SK-N-SH (cell line): ENCODE measurements around the gene PRICKLE1. TPM values are rescaled to one million over a fixed set of nuclear protein-coding genes. Genes with fewer than 3 reads are reported as not detected.

Experiments
- CTCF ChIA-PET: fragments of 300-600, 350-600 bp; formaldehyde crosslinking; extraction: SDS; loops from one replicate; lab custom pipeline; 2021; lab: Yijun Ruan, JAX
- POLR2A ChIA-PET: fragments of 350-600 bp; sonication (Branson Sonifier 250); formaldehyde crosslinking; extraction: SDS; loops from one replicate; lab custom pipeline; 2020; ENCODE audit warnings: antibody characterized with exemption, inconsistent platforms; lab: Yijun Ruan, JAX
- DNase-seq: peaks from one replicate; pipeline ENCODE4 v3.0.0; 2012
- H2AFZ ChIP-seq: fragments of 200-600 bp; sonication (generic); 2 replicates; pipeline ENCODE4 v1.8.1; 2016; ENCODE audit warnings: antibody characterized with exemption, mild to moderate bottlenecking, low read depth
- H3F3A ChIP-seq: fragments of 200-600 bp; sonication (generic); replicated peaks from 2 replicates; pipeline ENCODE3; 2016; ENCODE audit warnings: antibody characterized with exemption, mild to moderate bottlenecking; ENCODE audit not compliant: insufficient read depth
- H3K27ac ChIP-seq, 2 experiments: fragments of 200-500 bp in 1 of 2; fragments of 200-600 bp in 1 of 2; sonication (Bioruptor generic) in 1 of 2; sonication (generic), shearing (Covaris generic) in 1 of 2; 2 replicates each; pipeline versions ENCODE4 v1.5.1 to v1.6.1; 2014 to 2016; ENCODE audit warnings: low read depth in 2 of 2, inconsistent platforms in 1 of 2, low read length in 1 of 2, mild to moderate bottlenecking in 1 of 2, mixed read lengths in 1 of 2
- H3K27me3 ChIP-seq: fragments of 200-600 bp; sonication (generic), shearing (Covaris generic); 2 replicates; pipeline ENCODE4 v1.6.1; 2016; ENCODE audit warnings: mixed run types; ENCODE audit not compliant: insufficient read depth
- H3K36me3 ChIP-seq, 2 experiments: fragments of 200-500 bp in 1 of 2; fragments of 200-600 bp in 1 of 2; sonication (Bioruptor generic) in 1 of 2; sonication (generic) in 1 of 2; replicated peaks in 1 of 2; 2 replicates each; pipeline versions ENCODE3 to v1.5.1; 2014 to 2016; ENCODE audit warnings: low read length in 1 of 2, mild to moderate bottlenecking in 1 of 2; ENCODE audit not compliant: insufficient read depth in 2 of 2, control insufficient read depth in 1 of 2
- H3K4me1 ChIP-seq, 2 experiments: fragments of 200-500 bp in 1 of 2; fragments of 200-600 bp in 1 of 2; sonication (Bioruptor generic) in 1 of 2; sonication (generic), shearing (Covaris generic) in 1 of 2; 2 replicates each; pipeline versions ENCODE4 v1.5.1 to v1.6.1; 2014 to 2016; ENCODE audit warnings: low read depth in 1 of 2, low read length in 1 of 2, mixed run types in 1 of 2; ENCODE audit not compliant: insufficient read depth in 2 of 2, control insufficient read depth in 1 of 2
- H3K4me2 ChIP-seq: fragments of 200-600 bp; sonication (generic), shearing (Covaris generic); 2 replicates; pipeline ENCODE4 v1.6.1; 2017; ENCODE audit warnings: mixed run types
- H3K4me3 ChIP-seq, 2 experiments: fragments of 200-500 bp in 1 of 2; fragments of 200-600 bp in 1 of 2; sonication (Bioruptor generic) in 1 of 2; sonication (generic), shearing (Covaris generic) in 1 of 2; 2 replicates each; pipeline versions ENCODE4 v1.5.1 to v1.8.1; 2014 to 2016; ENCODE audit warnings: low read depth in 2 of 2, inconsistent platforms in 1 of 2, low read length in 1 of 2, mild to moderate bottlenecking in 1 of 2, mixed read lengths in 1 of 2, moderate library complexity in 1 of 2
- H3K79me2 ChIP-seq: fragments of 200-600 bp; sonication (generic); 2 replicates; pipeline ENCODE4 v1.8.1; 2017; ENCODE audit warnings: mild to moderate bottlenecking; ENCODE audit not compliant: insufficient read depth
- H3K9ac ChIP-seq: fragments of 200-600 bp; sonication (generic); 2 replicates; pipeline ENCODE4 v1.6.1; 2017; ENCODE audit warnings: mixed run types
- H3K9me2 ChIP-seq: fragments of 200-600 bp; sonication (generic); 2 replicates; pipeline ENCODE4 v1.6.1; 2017; ENCODE audit warnings: mixed run types
- H3K9me3 ChIP-seq: fragments of 200-600 bp; sonication (generic); 2 replicates; pipeline ENCODE4 v1.6.1; 2017; ENCODE audit warnings: mixed run types, mild to moderate bottlenecking, moderate library complexity
- H4K20me1 ChIP-seq: fragments of 200-600 bp; sonication (generic); 2 replicates; pipeline ENCODE4 v1.6.1; 2017; ENCODE audit warnings: mild to moderate bottlenecking, mixed run types; ENCODE audit not compliant: insufficient read depth
- ELF1 ChIP-seq: IDR thresholded peaks from 2 replicates; pipeline ENCODE4 v1.4.0; 2012
- EP300 ChIP-seq, 2 experiments: IDR thresholded peaks; 2 replicates each; pipeline versions ENCODE4 v1.4.0 to v1.6.1; 2012; ENCODE audit warnings: borderline replicate concordance in 1 of 2, low read depth in 1 of 2, low read length in 1 of 2
- EZH2phosphoT487 ChIP-seq: fragments of 200-600 bp; sonication (generic); IDR thresholded peaks from 2 replicates; pipeline ENCODE4 v1.6.1; 2017; ENCODE audit warnings: low read depth, mixed run types, mild to moderate bottlenecking, antibody characterized with exemption, moderate library complexity, borderline replicate concordance
- FOSL2 ChIP-seq: IDR thresholded peaks from 2 replicates; pipeline ENCODE4 v1.4.0; 2012; ENCODE audit warnings: low read depth, mild to moderate bottlenecking, moderate library complexity, borderline replicate concordance
- FOXJ3 ChIP-seq: sonication (generic); formaldehyde crosslinking; IDR thresholded peaks from 2 replicates; pipeline ENCODE4 v1.5.1; 2020; ENCODE audit warnings: mild to moderate bottlenecking, missing genetic modification reagents
- FOXM1 ChIP-seq: IDR thresholded peaks from 2 replicates; pipeline ENCODE4 v1.4.0; 2012; ENCODE audit warnings: low read depth, mild to moderate bottlenecking
- IRF3 ChIP-seq: fragments of 150-350 bp; IDR thresholded peaks from 2 replicates; pipeline ENCODE4 v1.6.1; 2016; ENCODE audit warnings: mild to moderate bottlenecking, low read depth, low read length
- JUND ChIP-seq: IDR thresholded peaks from 2 replicates; pipeline ENCODE4 v1.4.0; 2012
- MAX ChIP-seq: IDR thresholded peaks from 2 replicates; pipeline ENCODE4 v1.4.0; 2012; ENCODE audit warnings: low read depth
- POLR2AphosphoS5 ChIP-seq: IDR thresholded peaks from 2 replicates; pipeline ENCODE4 v1.6.1; 2012; ENCODE audit warnings: low read depth, low read length
- RAD21 ChIP-seq: IDR thresholded peaks from 2 replicates; pipeline ENCODE4 v1.6.1; 2012; ENCODE audit warnings: mild to moderate bottlenecking, low read length
- RCOR1 ChIP-seq: fragments of 150-350 bp; IDR thresholded peaks from 2 replicates; pipeline ENCODE4 v1.6.1; 2017; ENCODE audit warnings: antibody characterized with exemption, low read length
- RFX5 ChIP-seq: IDR thresholded peaks from 2 replicates; pipeline ENCODE4 v1.6.1; 2012; ENCODE audit warnings: mild to moderate bottlenecking, improper control_type of control experiment, low read length
- TEAD4 ChIP-seq: IDR thresholded peaks from 2 replicates; pipeline ENCODE4 v1.4.0; 2012; ENCODE audit warnings: mild to moderate bottlenecking, borderline replicate concordance; ENCODE audit not compliant: insufficient read depth
- YY1 ChIP-seq: IDR thresholded peaks from 2 replicates; pipeline ENCODE4 v1.4.0; 2012; ENCODE audit warnings: low read depth, mild to moderate bottlenecking
- WGBS: methylation state at CpG from one replicate; pipeline ENCODE4 v1.1.6; 2017; ENCODE audit warnings: low lambda C conversion rate; 5-methylcytosine and 5-hydroxymethylcytosine counted together
- polyA plus RNA-seq, 3 experiments: library from polyadenylated mRNA; depleted of rRNA; stranded (reverse); fragments of >200 nt; gene quantifications; 2 replicates each; pipeline ENCODE4 v1.2.3, GENCODE V29; 2012
- TF ChIP-seq, protein P1 (sequence below): fragments of 200-600 bp; sonication (generic); IDR thresholded peaks from 2 replicates; pipeline ENCODE4 v1.6.1; 2017; ENCODE audit warnings: antibody characterized with exemption, mild to moderate bottlenecking, moderate library complexity
- TF ChIP-seq, protein P2 (sequence below): IDR thresholded peaks from 2 replicates; pipeline ENCODE4 v1.4.0; 2012; ENCODE audit warnings: low read depth, borderline replicate concordance

PRICKLE1 gene
- polyA plus RNA-seq, 1 of the 3 experiments (the other 2 are of a cell fraction): 1.2 TPM

DNA sequence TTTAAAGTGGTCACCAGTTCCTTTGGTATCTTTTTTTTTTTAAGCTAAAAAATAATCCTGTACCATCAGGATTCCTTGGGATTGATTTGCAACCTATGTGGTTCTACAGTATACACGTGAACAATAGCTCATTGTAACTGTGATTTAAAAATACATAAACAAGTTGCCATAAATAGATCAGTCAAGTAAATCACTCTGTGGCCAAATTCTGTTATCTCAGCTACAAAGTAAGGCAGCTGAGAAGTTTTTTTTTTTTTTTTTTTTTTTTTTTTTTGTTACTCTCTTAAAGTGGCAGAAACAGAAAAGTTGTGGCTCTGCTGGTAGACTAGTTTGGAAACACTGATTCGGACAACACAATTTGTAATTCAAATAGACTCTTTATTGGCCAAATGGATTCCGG, 104.5 kb downstream of the PRICKLE1 start:
- peaks cover 13% of the 10 kb centered on the region; the same call in 1 of the 2 replicates for H3K27me3 ChIP-seq
- H3K36me3 ChIP-seq: no peaks in the 10 kb centered on the region
- H3F3A ChIP-seq: peaks cover 3% of the 10 kb centered on the region
- H3K4me2 ChIP-seq: no peak overlapping the region
- CTCF ChIA-PET: interaction anchor here (0.5 to 7.4 kb wide), 6 partner anchors 23 to 797 kb away, joined by 3 to 206 read pairs (median 20); no protein-coding TSS in a partner anchor
- no peak overlapping the region for H2AFZ ChIP-seq
- H4K20me1 ChIP-seq: no peaks in the 10 kb centered on the region
- H3K79me2 ChIP-seq: no peaks in the 10 kb centered on the region
- H3K4me1 ChIP-seq: peaks cover 0 to 14% of the 10 kb centered on the region in 2 experiments; a peak in 2 of 4 replicates
- H3K9me2 ChIP-seq: no peaks in the 10 kb centered on the region
- no peak for DNase-seq
- POLR2A ChIA-PET: no interaction called here
- no peaks in the 10 kb centered on the region for H3K9me3 ChIP-seq
- H3K4me3 ChIP-seq: no peak overlapping the region
- H3K27ac ChIP-seq: no peak overlapping the region
- no peak overlapping the region for H3K9ac ChIP-seq
- no peak for TF ChIP-seq ELF1
- TF ChIP-seq FOXJ3 (CRISPR knock-in tag): no peak
- TF ChIP-seq TEAD4: no peak
- TF ChIP-seq IRF3: no peak
- no peak for TF ChIP-seq RAD21
- TF ChIP-seq EP300 (IDR thresholded peaks at IDR 0.05; ENCODE audit: borderline replicate concordance in 1 of 2, low read depth in 1 of 2, low read length in 1 of 2): no peak
- TF ChIP-seq RFX5: no peak
- no peak for TF ChIP-seq EZH2phosphoT487
- no peak for TF ChIP-seq FOXM1
- no peak for TF ChIP-seq MAX
- TF ChIP-seq, protein P1, sequence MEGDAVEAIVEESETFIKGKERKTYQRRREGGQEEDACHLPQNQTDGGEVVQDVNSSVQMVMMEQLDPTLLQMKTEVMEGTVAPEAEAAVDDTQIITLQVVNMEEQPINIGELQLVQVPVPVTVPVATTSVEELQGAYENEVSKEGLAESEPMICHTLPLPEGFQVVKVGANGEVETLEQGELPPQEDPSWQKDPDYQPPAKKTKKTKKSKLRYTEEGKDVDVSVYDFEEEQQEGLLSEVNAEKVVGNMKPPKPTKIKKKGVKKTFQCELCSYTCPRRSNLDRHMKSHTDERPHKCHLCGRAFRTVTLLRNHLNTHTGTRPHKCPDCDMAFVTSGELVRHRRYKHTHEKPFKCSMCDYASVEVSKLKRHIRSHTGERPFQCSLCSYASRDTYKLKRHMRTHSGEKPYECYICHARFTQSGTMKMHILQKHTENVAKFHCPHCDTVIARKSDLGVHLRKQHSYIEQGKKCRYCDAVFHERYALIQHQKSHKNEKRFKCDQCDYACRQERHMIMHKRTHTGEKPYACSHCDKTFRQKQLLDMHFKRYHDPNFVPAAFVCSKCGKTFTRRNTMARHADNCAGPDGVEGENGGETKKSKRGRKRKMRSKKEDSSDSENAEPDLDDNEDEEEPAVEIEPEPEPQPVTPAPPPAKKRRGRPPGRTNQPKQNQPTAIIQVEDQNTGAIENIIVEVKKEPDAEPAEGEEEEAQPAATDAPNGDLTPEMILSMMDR: no peak
- TF ChIP-seq POLR2AphosphoS5: no peak
- TF ChIP-seq, protein P2, sequence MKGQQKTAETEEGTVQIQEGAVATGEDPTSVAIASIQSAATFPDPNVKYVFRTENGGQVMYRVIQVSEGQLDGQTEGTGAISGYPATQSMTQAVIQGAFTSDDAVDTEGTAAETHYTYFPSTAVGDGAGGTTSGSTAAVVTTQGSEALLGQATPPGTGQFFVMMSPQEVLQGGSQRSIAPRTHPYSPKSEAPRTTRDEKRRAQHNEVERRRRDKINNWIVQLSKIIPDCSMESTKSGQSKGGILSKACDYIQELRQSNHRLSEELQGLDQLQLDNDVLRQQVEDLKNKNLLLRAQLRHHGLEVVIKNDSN: no peak
- no peak for TF ChIP-seq JUND
- TF ChIP-seq YY1: no peak
- TF ChIP-seq FOSL2: no peak
- no peak for TF ChIP-seq RCOR1
- TF ChIP-seq, all 33 proteins: peak for 0
- WGBS: 85% methylated on average over 3 of the region's 3 CpGs
